HepG2 (cell line): ENCODE results near the gene PPIP5K2. TPM values are rescaled to one million over a fixed set of nuclear protein-coding genes. Genes with fewer than 3 reads are reported as not detected.

Experiments
- AGO2 ChIP-seq: fragments of 200-400 bp; formaldehyde crosslinking; optimal IDR thresholded peaks from 2 replicates; pipeline ENCODE3; 2017; ENCODE audit warnings: mild to moderate bottlenecking, low read depth, low read length, moderate library complexity
- DMAP1 ChIP-seq: IDR thresholded peaks from 2 replicates; pipeline ENCODE4 v1.6.1; 2016
- EED ChIP-seq: sonication (generic); formaldehyde crosslinking; IDR thresholded peaks from 2 replicates; pipeline ENCODE4 v1.5.0; 2020; ENCODE audit warnings: mild to moderate bottlenecking, missing genetic modification reagents
- HIVEP1 ChIP-seq: sonication (generic); formaldehyde crosslinking; IDR thresholded peaks from 2 replicates; pipeline ENCODE4 v1.4.0; 2020; ENCODE audit warnings: mild to moderate bottlenecking, missing genetic modification reagents
- HNRNPK ChIP-seq: fragments of 200-400 bp; formaldehyde crosslinking; IDR thresholded peaks from 2 replicates; pipeline ENCODE4 v1.6.1; 2018; ENCODE audit warnings: low read length, low read depth, moderate library complexity, mild to moderate bottlenecking; ENCODE audit not compliant: poor library complexity, severe bottlenecking
- JDP2 ChIP-seq: sonication (generic); formaldehyde crosslinking; IDR thresholded peaks from 2 replicates; pipeline ENCODE4 v1.8.1; 2022; ENCODE audit warnings: missing genetic modification reagents, borderline replicate concordance
- MBNL3 ChIP-seq: fragments of 250-450 bp; sonication (Bioruptor Pico); conservative IDR thresholded peaks from 2 replicates; pipeline ENCODE4 v1.8.0; 2022; ENCODE audit warnings: mild to moderate bottlenecking, inconsistent platforms
- SPEN ChIP-seq: sonication (generic); formaldehyde crosslinking; IDR thresholded peaks from 2 replicates; pipeline ENCODE4 v1.5.1; 2020; ENCODE audit warnings: low read depth, mild to moderate bottlenecking, missing genetic modification reagents
- ZFY ChIP-seq: sonication (generic); formaldehyde crosslinking; IDR thresholded peaks from 2 replicates; pipeline ENCODE4 v1.4.0; 2020; ENCODE audit warnings: missing genetic modification reagents
- ZNF124 ChIP-seq: sonication (generic); formaldehyde crosslinking; IDR thresholded peaks from 2 replicates; pipeline ENCODE4 v1.4.0; 2020; ENCODE audit warnings: missing genetic modification reagents
- ZNF230 ChIP-seq: sonication (generic); formaldehyde crosslinking; IDR thresholded peaks from 2 replicates; pipeline ENCODE4 v1.4.0; 2020; ENCODE audit warnings: mild to moderate bottlenecking, missing genetic modification reagents
- ZNF430 ChIP-seq: sonication (generic); formaldehyde crosslinking; IDR thresholded peaks from 2 replicates; pipeline ENCODE4 v1.9.0; 2021; ENCODE audit warnings: mild to moderate bottlenecking, missing genetic modification reagents
- polyA plus RNA-seq, 8 experiments: library from polyadenylated mRNA; depleted of rRNA in 3 of 8; stranded (reverse) in 7 of 8; unstranded in 1 of 8; fragments of >200 nt; fragmentation: Illumina TruSeq in 4 of 8; extraction: Trizol in 4 of 8; gene quantifications; 2 replicates each; pipeline versions ENCODE4 v1.2.1 to v1.2.3, GENCODE V29; 2011 to 2016; ENCODE audit warnings: low read depth in 4 of 8, missing spikeins in 1 of 8, mixed read lengths in 1 of 8; ENCODE audit not compliant: insufficient read depth in 1 of 8
- total RNA-seq, 5 experiments: library from RNA; depleted of rRNA; stranded (reverse); fragments of >200 nt; fragmentation: Illumina TruSeq; extraction: Trizol; gene quantifications; 2 replicates each; pipeline ENCODE4 v1.2.3, GENCODE V29; 2016; ENCODE audit warnings: low read depth in 1 of 5
- TF ChIP-seq, protein P1 (sequence below): sonication (generic); formaldehyde crosslinking; IDR thresholded peaks from 2 replicates; pipeline ENCODE4 v1.4.0; 2020; ENCODE audit warnings: missing genetic modification reagents, mild to moderate bottlenecking, borderline replicate concordance
- TF ChIP-seq, protein P2 (sequence below): sonication (generic); formaldehyde crosslinking; IDR thresholded peaks from 2 replicates; pipeline ENCODE4 v1.5.0; 2020; ENCODE audit warnings: mild to moderate bottlenecking, missing genetic modification reagents
- TF ChIP-seq, protein P3 (sequence below): sonication (generic); formaldehyde crosslinking; IDR thresholded peaks from 2 replicates; pipeline ENCODE4 v1.8.0; 2022; ENCODE audit warnings: missing genetic modification reagents, low read depth, mild to moderate bottlenecking, borderline replicate concordance
- TF ChIP-seq, protein P4 (sequence below): sonication (generic); formaldehyde crosslinking; IDR thresholded peaks from 2 replicates; pipeline ENCODE4; 2020; ENCODE audit warnings: missing genetic modification reagents, mild to moderate bottlenecking, borderline replicate concordance
- TF ChIP-seq, protein P5 (sequence below): sonication (generic); formaldehyde crosslinking; IDR thresholded peaks from 2 replicates; pipeline ENCODE4 v1.4.0; 2020; ENCODE audit warnings: missing genetic modification reagents

Gene PPIP5K2
- total and polyA plus RNA-seq, 2 of the 13 experiments (the other 11 are each of a cell fraction or from before 2014, with no cell fraction given) = 19.7 to 45.6 TPM

DNA sequence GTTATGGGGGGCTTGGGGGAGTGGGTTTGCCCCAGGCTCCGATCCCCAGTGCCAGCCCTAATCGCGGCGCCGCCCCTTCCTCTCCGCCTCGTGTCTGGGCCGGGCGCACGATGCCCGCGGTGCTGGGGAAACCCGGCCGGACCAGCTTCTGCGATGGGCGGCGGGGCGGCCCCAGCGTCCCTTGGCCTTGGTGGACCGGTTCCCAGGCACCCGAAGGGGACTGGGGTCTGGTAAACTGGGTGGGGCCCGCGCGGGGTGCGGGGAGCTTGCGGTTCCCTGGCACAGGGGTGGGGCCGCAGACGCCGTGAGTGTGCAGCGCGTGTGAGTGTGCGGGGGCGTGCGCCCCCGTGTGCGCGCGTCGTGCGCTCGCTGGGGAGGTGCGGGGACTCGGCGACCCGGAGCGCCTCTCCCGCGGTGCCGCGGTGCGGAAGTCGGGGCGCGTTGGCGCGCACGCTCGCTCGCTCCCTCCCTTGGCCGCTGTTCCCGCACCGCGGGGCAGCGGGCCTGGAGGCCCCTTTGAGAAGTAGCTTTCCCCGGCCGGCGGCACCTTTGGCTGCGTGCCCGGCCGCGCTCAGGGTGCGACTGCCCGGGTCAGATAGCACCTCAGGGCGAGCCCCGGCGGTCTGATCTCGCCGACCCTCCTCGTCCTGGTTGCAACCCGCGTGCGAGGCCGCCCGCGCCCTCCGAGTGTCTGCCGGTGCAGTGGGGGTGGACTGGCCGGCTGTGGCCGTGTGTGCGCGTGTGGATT, 139.0 kb downstream of the PPIP5K2 start (continued):
- TF ChIP-seq, protein P1, sequence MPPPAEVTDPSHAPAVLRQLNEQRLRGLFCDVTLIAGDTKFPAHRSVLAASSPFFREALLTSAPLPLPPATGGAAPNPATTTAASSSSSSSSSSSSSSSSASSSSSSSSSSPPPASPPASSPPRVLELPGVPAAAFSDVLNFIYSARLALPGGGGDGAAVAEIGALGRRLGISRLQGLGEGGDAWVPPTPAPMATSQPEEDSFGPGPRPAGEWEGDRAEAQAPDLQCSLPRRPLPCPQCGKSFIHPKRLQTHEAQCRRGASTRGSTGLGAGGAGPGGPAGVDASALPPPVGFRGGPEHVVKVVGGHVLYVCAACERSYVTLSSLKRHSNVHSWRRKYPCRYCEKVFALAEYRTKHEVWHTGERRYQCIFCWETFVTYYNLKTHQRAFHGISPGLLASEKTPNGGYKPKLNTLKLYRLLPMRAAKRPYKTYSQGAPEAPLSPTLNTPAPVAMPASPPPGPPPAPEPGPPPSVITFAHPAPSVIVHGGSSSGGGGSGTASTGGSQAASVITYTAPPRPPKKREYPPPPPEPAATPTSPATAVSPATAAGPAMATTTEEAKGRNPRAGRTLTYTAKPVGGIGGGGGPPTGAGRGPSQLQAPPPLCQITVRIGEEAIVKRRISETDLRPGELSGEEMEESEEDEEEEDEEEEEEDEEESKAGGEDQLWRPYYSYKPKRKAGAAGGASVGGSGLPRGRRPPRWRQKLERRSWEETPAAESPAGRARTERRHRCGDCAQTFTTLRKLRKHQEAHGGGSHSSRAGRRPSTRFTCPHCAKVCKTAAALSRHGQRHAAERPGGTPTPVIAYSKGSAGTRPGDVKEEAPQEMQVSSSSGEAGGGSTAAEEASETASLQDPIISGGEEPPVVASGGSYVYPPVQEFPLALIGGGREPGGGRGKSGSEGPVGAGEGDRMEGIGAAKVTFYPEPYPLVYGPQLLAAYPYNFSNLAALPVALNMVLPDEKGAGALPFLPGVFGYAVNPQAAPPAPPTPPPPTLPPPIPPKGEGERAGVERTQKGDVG = no peak
- TF ChIP-seq AGO2 (peak; percentile 62), HNRNPK (peak; percentile 39), EED (CRISPR knock-in tag) (peak; percentile 59; the same call in 1 of the 2 replicates), ZFY (peak; percentile 76), ZNF124 (CRISPR knock-in tag) (0 out of 2 replicates have a peak, but pooled peaks have one; percentile 48), JDP2 (no peak), ZNF230 (CRISPR knock-in tag) (0 out of 2 replicates have a peak, but pooled peaks have one; percentile 20), ZNF430 (CRISPR knock-in tag) (peak; percentile 91; the same call in 1 of the 2 replicates), SPEN (0 out of 2 replicates have a peak, but pooled peaks have one; percentile 13), HIVEP1 (CRISPR knock-in tag) (0 out of 2 replicates have a peak, but pooled peaks have one; percentile 51), DMAP1 (CRISPR knock-in tag) (peak; percentile 32), MBNL3 (CRISPR knock-in tag) (no peak)
- TF ChIP-seq, protein P2, sequence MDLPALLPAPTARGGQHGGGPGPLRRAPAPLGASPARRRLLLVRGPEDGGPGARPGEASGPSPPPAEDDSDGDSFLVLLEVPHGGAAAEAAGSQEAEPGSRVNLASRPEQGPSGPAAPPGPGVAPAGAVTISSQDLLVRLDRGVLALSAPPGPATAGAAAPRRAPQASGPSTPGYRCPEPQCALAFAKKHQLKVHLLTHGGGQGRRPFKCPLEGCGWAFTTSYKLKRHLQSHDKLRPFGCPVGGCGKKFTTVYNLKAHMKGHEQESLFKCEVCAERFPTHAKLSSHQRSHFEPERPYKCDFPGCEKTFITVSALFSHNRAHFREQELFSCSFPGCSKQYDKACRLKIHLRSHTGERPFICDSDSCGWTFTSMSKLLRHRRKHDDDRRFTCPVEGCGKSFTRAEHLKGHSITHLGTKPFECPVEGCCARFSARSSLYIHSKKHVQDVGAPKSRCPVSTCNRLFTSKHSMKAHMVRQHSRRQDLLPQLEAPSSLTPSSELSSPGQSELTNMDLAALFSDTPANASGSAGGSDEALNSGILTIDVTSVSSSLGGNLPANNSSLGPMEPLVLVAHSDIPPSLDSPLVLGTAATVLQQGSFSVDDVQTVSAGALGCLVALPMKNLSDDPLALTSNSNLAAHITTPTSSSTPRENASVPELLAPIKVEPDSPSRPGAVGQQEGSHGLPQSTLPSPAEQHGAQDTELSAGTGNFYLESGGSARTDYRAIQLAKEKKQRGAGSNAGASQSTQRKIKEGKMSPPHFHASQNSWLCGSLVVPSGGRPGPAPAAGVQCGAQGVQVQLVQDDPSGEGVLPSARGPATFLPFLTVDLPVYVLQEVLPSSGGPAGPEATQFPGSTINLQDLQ (CRISPR knock-in tag) = 0 out of 2 replicates have a peak, but pooled peaks have one; percentile 21
- TF ChIP-seq, protein P3, sequence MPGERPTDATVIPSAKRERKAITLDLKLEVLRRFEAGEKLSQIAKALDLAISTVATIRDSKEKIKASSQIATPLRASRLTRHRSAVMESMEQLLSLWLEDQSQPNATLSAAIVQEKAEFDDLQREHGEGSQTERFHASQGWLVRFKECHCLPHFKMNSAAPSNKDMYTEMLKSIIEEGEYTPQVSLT = no peak
- TF ChIP-seq, protein P4, sequence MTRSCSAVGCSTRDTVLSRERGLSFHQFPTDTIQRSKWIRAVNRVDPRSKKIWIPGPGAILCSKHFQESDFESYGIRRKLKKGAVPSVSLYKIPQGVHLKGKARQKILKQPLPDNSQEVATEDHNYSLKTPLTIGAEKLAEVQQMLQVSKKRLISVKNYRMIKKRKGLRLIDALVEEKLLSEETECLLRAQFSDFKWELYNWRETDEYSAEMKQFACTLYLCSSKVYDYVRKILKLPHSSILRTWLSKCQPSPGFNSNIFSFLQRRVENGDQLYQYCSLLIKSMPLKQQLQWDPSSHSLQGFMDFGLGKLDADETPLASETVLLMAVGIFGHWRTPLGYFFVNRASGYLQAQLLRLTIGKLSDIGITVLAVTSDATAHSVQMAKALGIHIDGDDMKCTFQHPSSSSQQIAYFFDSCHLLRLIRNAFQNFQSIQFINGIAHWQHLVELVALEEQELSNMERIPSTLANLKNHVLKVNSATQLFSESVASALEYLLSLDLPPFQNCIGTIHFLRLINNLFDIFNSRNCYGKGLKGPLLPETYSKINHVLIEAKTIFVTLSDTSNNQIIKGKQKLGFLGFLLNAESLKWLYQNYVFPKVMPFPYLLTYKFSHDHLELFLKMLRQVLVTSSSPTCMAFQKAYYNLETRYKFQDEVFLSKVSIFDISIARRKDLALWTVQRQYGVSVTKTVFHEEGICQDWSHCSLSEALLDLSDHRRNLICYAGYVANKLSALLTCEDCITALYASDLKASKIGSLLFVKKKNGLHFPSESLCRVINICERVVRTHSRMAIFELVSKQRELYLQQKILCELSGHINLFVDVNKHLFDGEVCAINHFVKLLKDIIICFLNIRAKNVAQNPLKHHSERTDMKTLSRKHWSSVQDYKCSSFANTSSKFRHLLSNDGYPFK (CRISPR knock-in tag) = peak; percentile 31; the same call in 1 of the 2 replicates
- TF ChIP-seq, protein P5, sequence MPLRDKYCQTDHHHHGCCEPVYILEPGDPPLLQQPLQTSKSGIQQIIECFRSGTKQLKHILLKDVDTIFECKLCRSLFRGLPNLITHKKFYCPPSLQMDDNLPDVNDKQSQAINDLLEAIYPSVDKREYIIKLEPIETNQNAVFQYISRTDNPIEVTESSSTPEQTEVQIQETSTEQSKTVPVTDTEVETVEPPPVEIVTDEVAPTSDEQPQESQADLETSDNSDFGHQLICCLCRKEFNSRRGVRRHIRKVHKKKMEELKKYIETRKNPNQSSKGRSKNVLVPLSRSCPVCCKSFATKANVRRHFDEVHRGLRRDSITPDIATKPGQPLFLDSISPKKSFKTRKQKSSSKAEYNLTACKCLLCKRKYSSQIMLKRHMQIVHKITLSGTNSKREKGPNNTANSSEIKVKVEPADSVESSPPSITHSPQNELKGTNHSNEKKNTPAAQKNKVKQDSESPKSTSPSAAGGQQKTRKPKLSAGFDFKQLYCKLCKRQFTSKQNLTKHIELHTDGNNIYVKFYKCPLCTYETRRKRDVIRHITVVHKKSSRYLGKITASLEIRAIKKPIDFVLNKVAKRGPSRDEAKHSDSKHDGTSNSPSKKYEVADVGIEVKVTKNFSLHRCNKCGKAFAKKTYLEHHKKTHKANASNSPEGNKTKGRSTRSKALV (CRISPR knock-in tag) = peak; percentile 98
